ENCODE data around the gene ZMIZ1.

GRCh38 chr10:79331226-79331625 is 262.5 kb downstream of the ZMIZ1 start:
- TF ChIP-seq ZNF140 (tag by site-specific recombination; IDR thresholded peaks at IDR 0.05) = no peak
- TF ChIP-seq, protein P1, sequence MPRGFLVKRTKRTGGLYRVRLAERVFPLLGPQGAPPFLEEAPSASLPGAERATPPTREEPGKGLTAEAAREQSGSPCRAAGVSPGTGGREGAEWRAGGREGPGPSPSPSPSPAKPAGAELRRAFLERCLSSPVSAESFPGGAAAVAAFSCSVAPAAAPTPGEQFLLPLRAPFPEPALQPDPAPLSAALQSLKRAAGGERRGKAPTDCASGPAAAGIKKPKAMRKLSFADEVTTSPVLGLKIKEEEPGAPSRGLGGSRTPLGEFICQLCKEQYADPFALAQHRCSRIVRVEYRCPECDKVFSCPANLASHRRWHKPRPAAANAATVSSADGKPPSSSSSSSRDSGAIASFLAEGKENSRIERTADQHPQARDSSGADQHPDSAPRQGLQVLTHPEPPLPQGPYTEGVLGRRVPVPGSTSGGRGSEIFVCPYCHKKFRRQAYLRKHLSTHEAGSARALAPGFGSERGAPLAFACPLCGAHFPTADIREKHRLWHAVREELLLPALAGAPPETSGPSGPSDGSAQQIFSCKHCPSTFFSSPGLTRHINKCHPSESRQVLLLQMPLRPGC (tag by site-specific recombination; IDR thresholded peaks at IDR 0.05) = no peak
- TF ChIP-seq, protein P2, sequence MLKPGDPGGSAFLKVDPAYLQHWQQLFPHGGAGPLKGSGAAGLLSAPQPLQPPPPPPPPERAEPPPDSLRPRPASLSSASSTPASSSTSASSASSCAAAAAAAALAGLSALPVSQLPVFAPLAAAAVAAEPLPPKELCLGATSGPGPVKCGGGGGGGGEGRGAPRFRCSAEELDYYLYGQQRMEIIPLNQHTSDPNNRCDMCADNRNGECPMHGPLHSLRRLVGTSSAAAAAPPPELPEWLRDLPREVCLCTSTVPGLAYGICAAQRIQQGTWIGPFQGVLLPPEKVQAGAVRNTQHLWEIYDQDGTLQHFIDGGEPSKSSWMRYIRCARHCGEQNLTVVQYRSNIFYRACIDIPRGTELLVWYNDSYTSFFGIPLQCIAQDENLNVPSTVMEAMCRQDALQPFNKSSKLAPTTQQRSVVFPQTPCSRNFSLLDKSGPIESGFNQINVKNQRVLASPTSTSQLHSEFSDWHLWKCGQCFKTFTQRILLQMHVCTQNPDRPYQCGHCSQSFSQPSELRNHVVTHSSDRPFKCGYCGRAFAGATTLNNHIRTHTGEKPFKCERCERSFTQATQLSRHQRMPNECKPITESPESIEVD (tag by site-specific recombination; IDR thresholded peaks at IDR 0.05) = no peak
- TF ChIP-seq ZNF501 (tag by site-specific recombination; IDR thresholded peaks at IDR 0.05) = no peak
- no peak for TF ChIP-seq KLF16 (tag by site-specific recombination; IDR thresholded peaks at IDR 0.05)
- TF ChIP-seq, protein P3, sequence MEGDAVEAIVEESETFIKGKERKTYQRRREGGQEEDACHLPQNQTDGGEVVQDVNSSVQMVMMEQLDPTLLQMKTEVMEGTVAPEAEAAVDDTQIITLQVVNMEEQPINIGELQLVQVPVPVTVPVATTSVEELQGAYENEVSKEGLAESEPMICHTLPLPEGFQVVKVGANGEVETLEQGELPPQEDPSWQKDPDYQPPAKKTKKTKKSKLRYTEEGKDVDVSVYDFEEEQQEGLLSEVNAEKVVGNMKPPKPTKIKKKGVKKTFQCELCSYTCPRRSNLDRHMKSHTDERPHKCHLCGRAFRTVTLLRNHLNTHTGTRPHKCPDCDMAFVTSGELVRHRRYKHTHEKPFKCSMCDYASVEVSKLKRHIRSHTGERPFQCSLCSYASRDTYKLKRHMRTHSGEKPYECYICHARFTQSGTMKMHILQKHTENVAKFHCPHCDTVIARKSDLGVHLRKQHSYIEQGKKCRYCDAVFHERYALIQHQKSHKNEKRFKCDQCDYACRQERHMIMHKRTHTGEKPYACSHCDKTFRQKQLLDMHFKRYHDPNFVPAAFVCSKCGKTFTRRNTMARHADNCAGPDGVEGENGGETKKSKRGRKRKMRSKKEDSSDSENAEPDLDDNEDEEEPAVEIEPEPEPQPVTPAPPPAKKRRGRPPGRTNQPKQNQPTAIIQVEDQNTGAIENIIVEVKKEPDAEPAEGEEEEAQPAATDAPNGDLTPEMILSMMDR (tag by site-specific recombination; IDR thresholded peaks at IDR 0.05) = no peak
- no peak for TF ChIP-seq ZNF843 (tag by site-specific recombination; IDR thresholded peaks at IDR 0.05)
- TF ChIP-seq ZBTB11 (tag by site-specific recombination; conservative IDR thresholded peaks at IDR 0.05; ENCODE audit: low read depth) = no peak
- no peak for TF ChIP-seq ZNF311 (tag by site-specific recombination; IDR thresholded peaks at IDR 0.05; ENCODE audit: borderline replicate concordance)

Measured in HEK293 (cell line).